Gastrocnemius medialis (tissue), 4 donors: Measurements from ENCODE around the gene AVP. TPM values are rescaled to one million over a fixed set of nuclear protein-coding genes. Genes with fewer than 3 reads are reported as not detected.
"Not testable (repeated sequence)": the region's sequence is repeated elsewhere in the genome, so short reads cannot be mapped to it uniquely, and the experiment has no call there.

ENCODE experiments used
- ATAC-seq, 2 donors: fragments of 150-250 bp; one replicate each; pipeline ENCODE4 v1.9.1; 2016
- DNase-seq, 2 donors: peaks; one replicate each; pipeline ENCODE4 v3.0.0-alpha.2; 2019
- H3K27ac ChIP-seq, 4 donors: fragments of 200-600 bp; sonication (generic); 1 replicate in 1 of 4; 2 replicates in 3 of 4; pipeline ENCODE4 v1.5.1; 2016 to 2018; ENCODE audit warnings: mild to moderate bottlenecking in 2 of 4, moderate library complexity in 1 of 4
- H3K27me3 ChIP-seq, 3 donors: fragments of 200-600 bp; sonication (generic) in 2 of 3; 1 replicate in 1 of 3; 2 replicates in 2 of 3; pipeline versions ENCODE4 v1.5.1 to v1.6.0; 2016 to 2019; ENCODE audit warnings: mild to moderate bottlenecking in 1 of 3, moderate library complexity in 1 of 3
- H3K36me3 ChIP-seq, 2 donors: fragments of 200-600 bp; sonication (generic) in 1 of 2; one replicate each; pipeline ENCODE4 v1.5.1; 2017 to 2018
- H3K4me1 ChIP-seq, 2 donors: fragments of 200-600 bp; sonication (generic) in 1 of 2; one replicate each; pipeline ENCODE4 v1.5.1; 2016 to 2017; ENCODE audit warnings: mild to moderate bottlenecking in 2 of 2
- H3K4me3 ChIP-seq, 4 donors: fragments of 200-600 bp; sonication (generic) in 3 of 4; 1 replicate in 1 of 4; 2 replicates in 3 of 4; pipeline ENCODE4 v1.5.1; 2016 to 2019; ENCODE audit warnings: mild to moderate bottlenecking in 2 of 4
- H3K9me3 ChIP-seq, 3 donors: fragments of 200-600 bp; sonication (generic) in 2 of 3; 1 replicate in 1 of 3; 2 replicates in 2 of 3; pipeline ENCODE4 v1.5.1; 2016 to 2019
- CTCF ChIP-seq, 5 experiments: fragments of 450-650 bp in 3 of 5; fragments of 200-600 bp in 2 of 5; sonication (generic) in 2 of 5; IDR thresholded peaks in 4 of 5; conservative IDR thresholded peaks in 1 of 5; 1 replicate in 4 of 5; 2 replicates in 1 of 5; pipeline ENCODE4 v1.5.1; 2016 to 2019; ENCODE audit warnings: antibody characterized with exemption in 5 of 5, mild to moderate bottlenecking in 3 of 5, moderate library complexity in 3 of 5
- POLR2A ChIP-seq, 2 donors: fragments of 450-650 bp; IDR thresholded peaks; one replicate each; pipeline ENCODE4 v1.6.1; 2017; ENCODE audit warnings: antibody characterized with exemption in 2 of 2, mild to moderate bottlenecking in 2 of 2, moderate library complexity in 2 of 2
- in situ Hi-C, 4 donors: fragments of 200-750 bp; cut with MboI; loops; one replicate each; pipeline versions ENCODE4 v1.15.0 to v1.8.0; 2017; ENCODE audit warnings: low sequenced_read_pairs in 4 of 4
- intact Hi-C: fragments of 100-400 bp; cut with DNase I; formaldehyde crosslinking; loops from one replicate; pipeline ENCODE4 v1.15.1; 2023; ENCODE audit warnings: low total_unique reads
- total RNA-seq, 4 donors: library from RNA; depleted of rRNA; stranded (reverse); fragments of >200 nt; gene quantifications; one replicate each; pipeline versions ENCODE4 v1.1.0 to v1.2.3, GENCODE V29; 2016

AVP gene
- total RNA-seq, 4 donors from 2014 or later, result not detected

GRCh38 chr20:3081641-3082040 lies 2.9 kb downstream of the AVP start:
- Histone ChIP-seq H3K4me3 (no peak overlapping the region), H3K27ac (no peak overlapping the region), H3K27me3 (peaks cover 5 to 15% (median 10%) of the 10 kb centered on the region in 3 donors), H3K4me1 (peaks cover 11% of the 10 kb centered on the region in 2 donors), H3K36me3 (no peaks in the 10 kb centered on the region), H3K9me3 (no peaks in the 10 kb centered on the region)
- TF ChIP-seq POLR2A (IDR thresholded peaks at IDR 0.05), result no peak
- TF ChIP-seq CTCF (IDR thresholded peaks at IDR 0.05 in 4 of 5, conservative IDR thresholded peaks at IDR 0.05 in 1 of 5), result no peak
- no peak for ATAC-seq
- in situ Hi-C loops, result no loop called here
- no peak for DNase-seq
- intact Hi-C loops, result no loop called here

DNA sequence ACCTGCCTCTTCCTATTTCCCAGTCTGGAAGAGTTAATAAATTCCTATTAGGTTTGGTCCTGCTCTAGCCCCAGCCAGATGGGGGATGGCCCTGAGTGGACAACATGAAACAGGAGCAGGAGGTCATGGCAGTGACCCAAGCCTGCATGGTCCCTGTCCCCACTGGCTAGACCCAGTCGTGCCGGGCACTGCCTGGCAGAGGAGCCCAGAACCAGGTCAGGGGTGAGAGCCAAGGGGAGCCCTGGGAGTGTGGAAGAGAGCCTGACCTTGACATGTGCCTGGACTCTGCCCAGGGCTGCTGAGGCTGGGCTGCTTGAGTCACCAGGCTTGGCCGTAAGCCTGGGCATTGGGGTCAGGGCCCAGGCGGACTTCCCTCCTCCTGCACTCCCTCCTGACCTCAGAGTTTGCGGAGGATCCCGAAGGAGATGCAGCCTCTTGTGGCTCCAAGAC lies 3.6 kb downstream of the AVP start:
- ATAC-seq (peak; percentile 95 to 96), DNase-seq (peak; percentile 80 to 88)
- intact Hi-C loops, result no loop called here
- in situ Hi-C loops, result no loop called here
- Histone ChIP-seq H3K36me3 (no peaks in the 10 kb centered on the region), H3K4me1 (peaks cover 11% of the 10 kb centered on the region in 2 donors), H3K27me3 (peaks cover 5 to 15% (median 10%) of the 10 kb centered on the region in 3 donors), H3K4me3 (no peak overlapping the region), H3K9me3 (no peaks in the 10 kb centered on the region), H3K27ac (peak overlapping the region; percentile 45 to 66 (median 56))
- TF ChIP-seq POLR2A (IDR thresholded peaks at IDR 0.05) (no peak), CTCF (IDR thresholded peaks at IDR 0.05 in 4 of 5, conservative IDR thresholded peaks at IDR 0.05 in 1 of 5) (no peak)

DNA sequence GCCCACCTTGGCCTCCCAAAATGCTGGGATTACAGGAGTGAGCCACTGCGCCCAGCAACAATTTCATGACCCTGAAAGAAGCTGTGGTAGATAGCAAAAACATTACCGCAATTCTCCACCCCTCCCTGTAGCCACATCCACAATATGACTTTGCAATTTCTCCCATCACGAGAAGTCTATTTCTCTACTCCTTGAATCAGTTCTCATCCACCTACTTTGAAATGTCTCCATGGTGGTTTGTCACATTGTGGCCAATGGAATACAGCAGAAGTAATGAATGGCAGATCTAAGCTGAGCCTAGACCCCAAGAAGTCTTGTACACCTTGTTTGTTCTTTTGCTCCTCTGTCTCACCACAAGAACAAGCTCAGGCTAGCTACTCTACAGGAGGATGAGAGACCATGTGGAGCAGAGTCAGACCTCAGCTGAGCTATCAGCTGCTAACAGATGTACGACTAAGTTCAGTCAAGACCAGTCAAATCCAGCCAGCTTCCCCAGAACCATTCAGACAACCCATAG lies 6.8 kb downstream of the AVP start:
- ATAC-seq (no peak), DNase-seq (no peak)
- in situ Hi-C loops, result no loop called here
- Histone ChIP-seq H3K27me3 (peaks cover 3 to 6% (median 4%) of the 10 kb centered on the region in 3 donors), H3K36me3 (no peaks in the 10 kb centered on the region), H3K4me3 (no peak overlapping the region), H3K9me3 (no peaks in the 10 kb centered on the region), H3K27ac (no peak overlapping the region), H3K4me1 (peaks cover 11% of the 10 kb centered on the region in 2 donors)
- TF ChIP-seq POLR2A (IDR thresholded peaks at IDR 0.05) (no peak), CTCF (IDR thresholded peaks at IDR 0.05 in 4 of 5, conservative IDR thresholded peaks at IDR 0.05 in 1 of 5) (no peak)
- intact Hi-C loops, result no loop called here

GRCh38 chr20:3075315-3075714 lies 9.2 kb downstream of the AVP start:
- intact Hi-C loops, in situ Hi-C loops, H3K36me3 ChIP-seq, H3K4me1 ChIP-seq, H3K27ac ChIP-seq, ATAC-seq, H3K4me3 ChIP-seq, H3K9me3 ChIP-seq, DNase-seq: not testable (repeated sequence)
- peaks cover 13 to 24% (median 19%) of the 10 kb centered on the region in 3 donors for H3K27me3 ChIP-seq

DNA sequence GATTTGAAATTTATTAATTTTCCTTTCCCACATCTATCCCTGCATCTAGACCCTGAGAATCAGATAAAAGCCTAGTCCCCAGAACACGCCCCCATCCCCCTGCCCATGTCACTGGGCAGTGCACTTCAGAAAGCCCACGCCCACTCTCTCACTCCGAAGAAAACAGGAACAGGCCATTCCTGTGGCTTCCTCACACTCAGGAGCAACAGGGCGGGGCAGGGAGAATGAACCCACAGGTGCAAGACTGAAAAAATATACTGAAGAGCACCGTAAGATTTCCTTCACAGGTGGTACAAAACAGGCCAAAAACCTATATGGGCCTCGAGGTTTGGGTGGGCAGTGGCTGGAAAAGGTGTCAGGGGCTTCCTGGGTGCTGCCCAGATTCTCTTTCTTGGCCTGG lies 9.7 kb downstream of the AVP start:
- DNase-seq (no peak), ATAC-seq (no peak)
- peaks cover 13 to 24% (median 19%) of the 10 kb centered on the region in 3 donors for H3K27me3 ChIP-seq
- H3K4me3 ChIP-seq, result no peak overlapping the region
- intact Hi-C loops (no loop called here), in situ Hi-C loops (loop anchor here in 2 of 4 donors (25.0 kb wide), 2 partner anchors 112 to 237 kb away; no protein-coding TSS in a partner anchor)
- H3K9me3 ChIP-seq, result no peaks in the 10 kb centered on the region
- H3K36me3 ChIP-seq, result no peaks in the 10 kb centered on the region
- H3K27ac ChIP-seq, result no peak overlapping the region
- no peaks in the 10 kb centered on the region for H3K4me1 ChIP-seq
- TF ChIP-seq POLR2A (IDR thresholded peaks at IDR 0.05) (no peak), CTCF (IDR thresholded peaks at IDR 0.05 in 4 of 5, conservative IDR thresholded peaks at IDR 0.05 in 1 of 5) (no peak)

DNA sequence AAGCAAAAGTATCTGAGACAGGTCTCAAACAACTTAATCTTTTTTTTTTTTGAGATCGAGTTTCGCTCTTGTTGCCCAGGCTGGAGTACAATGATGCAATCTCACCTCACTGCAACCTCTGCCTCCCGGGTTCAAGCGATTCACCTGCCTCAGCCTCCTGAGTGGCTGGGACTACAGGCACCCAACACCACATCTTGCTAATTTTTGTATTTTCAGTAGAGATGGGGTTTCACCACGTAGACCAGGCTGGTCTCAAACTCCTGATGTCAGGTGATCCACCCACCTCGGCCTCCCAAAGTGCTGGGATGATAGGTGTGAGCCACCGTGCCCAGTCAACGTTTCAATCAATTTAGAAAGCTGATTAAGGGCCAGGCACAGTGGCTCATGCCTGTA lies 11.3 kb downstream of the AVP start:
- H3K36me3 ChIP-seq, H3K27ac ChIP-seq, H3K4me1 ChIP-seq, intact Hi-C loops, ATAC-seq, H3K9me3 ChIP-seq, H3K4me3 ChIP-seq, DNase-seq: not testable (repeated sequence)
- H3K27me3 ChIP-seq, result peaks cover 13 to 24% (median 19%) of the 10 kb centered on the region in 3 donors
- in situ Hi-C loops, result loop anchor here in 2 of 4 donors (25.0 kb wide), 2 partner anchors 114 to 239 kb away; no protein-coding TSS in a partner anchor
